ENCODE measurements around the gene ASCL5. TPM values are rescaled to one million over a fixed set of nuclear protein-coding genes. Genes with fewer than 3 reads are reported as not detected.
"Not testable (repeated sequence)": the region's sequence is repeated elsewhere in the genome, so short reads cannot be mapped to it uniquely, and the experiment has no call there.

ASCL5 gene, protein sequence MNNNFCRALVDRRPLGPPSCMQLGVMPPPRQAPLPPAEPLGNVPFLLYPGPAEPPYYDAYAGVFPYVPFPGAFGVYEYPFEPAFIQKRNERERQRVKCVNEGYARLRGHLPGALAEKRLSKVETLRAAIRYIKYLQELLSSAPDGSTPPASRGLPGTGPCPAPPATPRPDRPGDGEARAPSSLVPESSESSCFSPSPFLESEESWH
- total RNA-seq: not detected in 2 replicates

DNA sequence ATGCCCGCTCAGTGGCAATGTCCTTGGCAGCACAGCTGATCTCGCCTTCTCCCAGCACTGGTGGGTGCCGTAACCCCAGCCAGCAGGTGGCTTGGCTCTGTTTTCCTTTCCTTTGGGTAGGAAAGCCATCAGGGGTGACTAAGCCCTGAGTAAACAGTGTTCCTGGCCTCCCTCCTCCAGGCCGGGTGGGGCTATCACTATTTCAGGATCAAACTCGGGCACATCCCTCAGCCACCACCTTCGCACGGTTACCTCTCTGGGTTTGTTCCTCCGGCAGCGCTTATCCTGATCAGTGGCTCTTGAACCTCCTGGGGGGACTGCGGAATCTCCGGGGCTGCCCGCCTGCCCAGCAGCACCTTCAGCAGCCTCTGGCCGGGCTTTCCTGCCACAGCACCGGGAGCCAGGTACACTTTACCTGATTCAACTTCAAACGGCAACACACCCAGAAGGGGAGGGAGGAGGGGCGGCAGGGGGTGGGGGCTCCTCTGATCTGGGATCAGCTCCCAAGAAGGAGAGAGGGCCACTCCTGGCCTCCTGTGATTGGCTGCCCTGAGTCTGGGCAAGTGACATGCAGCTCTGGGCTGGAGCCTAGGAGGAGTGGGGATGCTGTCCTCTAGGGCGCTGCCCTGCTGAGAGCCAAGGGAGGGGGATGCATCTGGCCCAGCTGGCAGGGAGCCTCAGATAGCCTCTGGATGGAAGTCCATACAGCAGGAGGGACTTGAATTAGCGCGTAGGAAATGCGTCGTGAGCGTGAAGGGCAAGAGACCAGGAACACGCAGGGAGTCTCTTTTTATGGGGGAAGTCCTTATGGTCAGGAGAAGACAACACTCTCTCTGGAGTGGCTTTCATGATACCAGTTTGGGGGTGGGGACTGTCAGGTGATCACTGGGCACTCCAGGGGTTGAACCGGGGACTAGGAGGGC lies at the start of gene ASCL5:
Gene ASCL5, minus strand, starts transcription at position 353 of the 923 bp plus-strand sequence. CDS start 11,812 bp downstream, outside the sequence.
- no peak for DNase-seq (ENCODE audit: extremely low read depth, low read depth, low spot score)

DNA sequence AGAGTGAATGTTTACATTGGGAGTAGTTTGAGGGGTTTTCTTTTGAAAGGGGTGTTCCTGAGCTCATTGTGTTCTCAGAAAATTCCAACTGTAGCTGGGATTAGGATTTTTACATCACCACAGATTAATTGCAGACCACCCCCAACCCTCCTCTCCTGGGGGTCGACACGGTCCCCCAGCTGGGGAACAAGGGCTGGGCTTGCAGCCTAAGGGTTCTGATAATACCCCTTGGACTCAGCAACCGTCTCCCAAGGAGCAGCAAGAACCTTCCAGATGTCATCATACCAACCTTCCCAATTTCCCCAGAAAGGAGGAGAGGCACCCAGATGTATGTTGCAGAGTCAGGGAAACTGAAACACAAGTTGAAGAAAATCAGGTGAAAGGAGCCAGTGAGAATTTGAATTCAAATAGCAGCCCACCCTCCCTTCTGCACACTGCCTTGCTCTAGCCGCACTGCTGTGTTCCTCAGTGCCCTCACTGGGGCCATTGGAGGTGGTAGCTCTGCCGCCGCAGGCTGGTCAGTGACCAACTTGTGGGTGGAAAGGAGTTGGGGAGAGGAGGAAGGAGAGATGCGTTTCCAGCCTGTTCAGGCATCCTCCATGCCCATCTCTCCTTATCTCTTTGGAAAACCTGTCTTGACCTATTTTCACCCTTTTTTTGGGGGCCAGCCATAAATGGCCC lies 49.0 kb upstream of the ASCL5 start:
- DNase-seq (ENCODE audit: extremely low read depth, low read depth, low spot score): no peak

DNA sequence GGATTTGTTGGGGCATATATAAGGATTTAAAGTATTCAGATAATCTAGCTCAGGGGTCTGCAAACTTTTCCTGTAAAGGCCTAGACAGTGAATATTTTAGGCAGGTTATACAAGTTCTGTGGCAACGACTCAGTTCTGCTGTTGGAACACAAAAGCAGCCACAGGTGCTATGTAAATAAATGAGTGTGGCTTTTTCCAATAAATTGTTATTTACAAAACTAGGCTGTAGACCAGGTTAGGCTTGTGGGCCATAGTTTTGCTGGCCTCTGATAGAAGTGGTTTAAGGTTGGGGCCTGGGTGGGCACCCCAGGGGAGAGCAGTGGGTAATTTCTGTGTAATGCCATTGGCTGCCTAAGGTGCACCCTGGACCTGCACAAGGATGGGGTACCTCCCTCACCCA lies 46.8 kb upstream of the ASCL5 start:
- no peak for DNase-seq (ENCODE audit: extremely low read depth, low read depth, low spot score)

DNA sequence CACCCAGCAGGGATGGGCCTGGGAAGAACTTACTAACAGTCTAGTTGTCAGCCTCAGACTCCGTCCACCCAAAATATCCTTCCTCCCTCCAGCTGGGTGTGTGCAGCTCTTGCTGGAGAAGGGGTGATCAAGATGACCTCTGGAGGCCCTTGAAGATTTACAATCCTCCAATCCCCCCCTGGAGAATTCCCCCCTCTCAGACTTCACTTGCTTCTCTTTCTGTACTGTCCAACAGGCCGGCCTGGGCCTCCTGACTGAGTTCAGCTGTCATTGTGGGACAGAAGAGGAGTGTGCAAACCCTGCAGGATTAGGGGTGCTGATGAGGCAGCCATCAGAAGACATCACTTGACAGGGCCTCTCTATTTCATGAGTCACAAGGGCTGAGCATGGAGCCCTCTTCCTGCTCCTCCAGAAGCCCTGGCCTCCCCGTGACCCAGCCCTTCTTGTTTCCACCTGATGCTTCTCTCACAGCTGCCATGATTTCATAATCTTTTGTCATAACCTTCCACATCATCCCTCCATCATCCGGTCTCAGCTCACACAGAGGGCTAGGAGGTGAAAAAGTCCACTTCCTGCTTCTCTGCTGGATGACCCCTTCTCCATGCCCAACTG lies 46.1 kb upstream of the ASCL5 start:
- DNase-seq (ENCODE audit: extremely low read depth, low read depth, low spot score): no peak

DNA sequence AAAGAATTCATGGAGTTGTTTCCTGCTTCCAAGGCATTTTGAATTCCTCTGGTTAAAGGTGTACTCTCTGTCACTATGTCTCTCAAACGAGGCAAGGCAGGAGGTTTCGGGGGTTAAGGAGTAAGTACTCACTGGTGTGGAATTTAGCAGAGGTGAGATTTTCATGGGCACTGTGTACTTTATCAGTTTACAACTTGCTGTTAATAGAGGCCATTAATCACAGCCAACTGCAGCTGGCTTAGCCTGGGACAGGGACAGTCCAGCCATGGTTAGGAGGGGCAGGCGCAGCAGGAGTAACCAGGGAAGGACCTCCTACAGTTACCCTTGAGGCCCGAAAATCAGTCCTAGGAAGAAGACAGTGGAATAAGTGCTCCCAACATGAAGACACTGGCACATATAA lies 45.3 kb upstream of the ASCL5 start:
- DNase-seq (ENCODE audit: extremely low read depth, low read depth, low spot score): no peak

DNA sequence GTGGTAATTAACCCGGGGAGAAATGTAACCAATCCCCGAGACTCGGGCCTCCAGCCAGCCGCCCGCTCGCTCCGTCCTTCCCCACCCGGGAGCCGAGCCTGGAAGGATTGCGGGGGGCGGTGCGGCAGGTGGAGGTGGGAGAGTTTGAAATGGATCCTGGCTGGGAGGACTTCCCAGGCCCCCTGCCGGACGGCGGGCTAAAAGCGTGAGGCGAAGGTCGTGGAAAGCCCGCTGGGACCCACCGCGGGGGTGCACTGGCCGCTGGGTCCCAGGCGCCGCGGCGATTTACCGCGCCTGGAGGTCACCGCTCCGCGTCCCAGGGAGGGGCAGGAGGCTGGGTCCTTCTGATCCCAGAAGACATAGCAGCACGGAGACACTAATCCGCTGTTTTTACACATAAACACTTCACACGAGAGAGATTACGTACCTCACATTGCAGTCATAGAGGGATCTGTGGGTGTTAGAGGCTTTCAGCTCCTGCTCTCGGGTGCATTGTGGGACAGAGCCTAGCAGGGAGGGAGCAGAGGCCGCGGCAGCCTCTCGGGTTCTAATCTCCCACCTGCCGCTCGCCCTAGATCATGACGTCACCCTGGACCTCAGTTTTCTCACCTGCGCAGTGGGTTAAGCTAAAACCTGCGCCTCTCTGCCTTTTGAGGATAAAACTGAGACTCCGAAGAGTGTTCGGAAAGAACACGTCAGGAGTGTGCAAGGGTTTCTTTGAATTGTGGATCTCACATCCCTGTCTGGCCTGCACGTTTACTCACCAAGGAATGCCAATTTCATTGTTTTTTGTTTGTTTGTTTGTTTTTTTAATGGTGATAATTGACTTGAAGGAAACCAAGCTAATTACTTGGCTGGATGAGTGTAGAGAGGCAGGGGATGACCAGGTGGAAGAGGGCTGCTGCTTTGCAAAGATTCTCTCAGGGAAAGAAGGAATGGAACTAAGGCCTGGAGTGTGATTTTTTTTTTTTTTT lies 44.4 kb upstream of the ASCL5 start:
- no peak for DNase-seq (ENCODE audit: extremely low read depth, low read depth, low spot score)

DNA sequence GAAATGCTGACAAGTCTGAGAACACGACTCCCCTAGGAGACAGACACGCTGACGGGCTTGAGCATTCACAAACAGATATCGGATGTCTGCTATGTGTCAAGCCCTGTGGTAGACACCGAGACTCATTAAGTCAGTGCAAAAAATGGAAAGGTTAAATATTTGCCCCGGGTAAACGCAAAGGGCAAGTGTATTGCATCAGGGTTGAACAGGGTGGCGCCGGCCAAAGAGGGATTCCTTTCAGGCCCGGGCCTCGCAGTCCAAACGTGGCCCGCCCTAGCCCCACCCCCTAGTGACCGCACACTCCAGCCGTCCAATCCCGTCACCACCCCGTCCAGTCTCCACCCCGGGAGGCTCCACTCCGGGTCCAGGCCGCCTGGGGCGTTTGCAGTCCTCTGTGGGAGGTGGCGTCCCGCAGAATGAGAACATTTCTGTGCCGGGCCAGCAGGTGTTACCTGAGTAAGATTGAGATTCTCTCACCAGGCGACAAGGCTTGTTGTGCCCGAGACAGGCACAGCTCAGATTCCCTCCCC lies 43.6 kb upstream of the ASCL5 start:
- no peak for DNase-seq (ENCODE audit: extremely low read depth, low read depth, low spot score)

- DNase-seq (ENCODE audit: extremely low read depth, low read depth, low spot score): no peak
Observed at GRCh38 chr1:201169971-201170532, 43.1 kb upstream of the ASCL5 start.

- no peak for DNase-seq (ENCODE audit: extremely low read depth, low read depth, low spot score)
Observed at GRCh38 chr1:201169203-201169602, 42.2 kb upstream of the ASCL5 start.

- no peak for DNase-seq (ENCODE audit: extremely low read depth, low read depth, low spot score)
Observed at GRCh38 chr1:201167041-201167991, 40.3 kb upstream of the ASCL5 start.

GRCh38 chr1:201164645-201165044 lies 37.7 kb upstream of the ASCL5 start:
- DNase-seq (ENCODE audit: extremely low read depth, low read depth, low spot score): no peak

GRCh38 chr1:201163707-201164106 lies 36.7 kb upstream of the ASCL5 start:
- no peak for DNase-seq (ENCODE audit: extremely low read depth, low read depth, low spot score)

DNA sequence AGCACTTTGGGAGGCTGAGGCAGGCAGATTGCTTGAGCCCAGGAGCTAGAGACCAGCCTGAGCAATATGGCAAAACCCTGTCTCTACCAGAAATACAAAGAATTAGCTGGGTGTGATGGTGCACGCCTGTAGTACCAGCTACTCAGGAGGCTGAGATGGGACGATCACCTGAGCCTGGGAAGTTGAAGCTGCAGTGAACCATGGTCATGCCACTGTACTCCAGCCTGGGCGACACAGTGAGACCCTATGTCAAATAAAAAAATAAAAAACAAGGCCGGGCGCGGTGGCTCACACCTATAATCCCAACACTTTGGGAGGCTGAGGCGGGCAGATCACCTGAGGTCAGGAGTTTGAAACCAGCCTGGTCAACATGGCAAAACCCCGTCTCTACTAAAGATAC lies 36.1 kb upstream of the ASCL5 start:
- DNase-seq (ENCODE audit: extremely low read depth, low read depth, low spot score): not testable (repeated sequence)

GRCh38 chr1:201157949-201158348 lies 31.0 kb upstream of the ASCL5 start:
- DNase-seq (ENCODE audit: extremely low read depth, low read depth, low spot score): no peak

- no peak for DNase-seq (ENCODE audit: extremely low read depth, low read depth, low spot score)
Observed at GRCh38 chr1:201156819-201157218, 29.8 kb upstream of the ASCL5 start.

DNA sequence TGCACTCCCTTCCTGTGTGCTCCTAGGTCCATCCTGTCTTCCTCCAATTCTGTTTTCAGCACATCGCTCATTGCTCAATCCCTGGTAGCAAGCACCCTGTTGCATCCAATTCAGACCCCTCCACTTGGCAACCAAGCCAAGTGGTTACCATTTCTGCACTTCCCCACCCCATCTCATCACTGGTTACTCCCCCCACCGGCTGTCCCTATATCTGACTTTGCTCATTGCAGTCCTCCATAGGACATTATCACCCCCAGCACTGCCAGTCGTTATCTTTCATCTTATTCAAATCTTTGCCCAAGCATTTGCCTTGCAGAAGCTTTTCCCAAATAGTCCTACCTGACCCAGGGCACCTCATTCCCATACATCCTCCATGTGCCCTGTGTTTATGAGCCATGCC lies 29.4 kb upstream of the ASCL5 start:
- DNase-seq (ENCODE audit: extremely low read depth, low read depth, low spot score): no peak

GRCh38 chr1:201155354-201155753 lies 28.4 kb upstream of the ASCL5 start:
- DNase-seq (ENCODE audit: extremely low read depth, low read depth, low spot score): no peak
